ENCODE results near the gene PROCR. TPM values are rescaled to one million over a fixed set of nuclear protein-coding genes. Genes with fewer than 3 reads are reported as not detected.
"Not testable (repeated sequence)": the region's sequence is repeated elsewhere in the genome, so short reads cannot be mapped to it uniquely, and the experiment has no call there.

PROCR gene
- total RNA-seq, 1 experiment from 2014 or later, result 52.0 TPM

GRCh38 chr20:35193031-35193791 lies 21.3 kb downstream of the PROCR start:
- H3K27ac ChIP-seq (ENCODE audit: low read depth, low read length); H3K79me2 ChIP-seq (ENCODE audit: insufficient read depth, low read length); H3K9me2 ChIP-seq (ENCODE audit: insufficient read depth); BruUV-seq (replicated peaks); DNase-seq (ENCODE audit: low read depth, low spot score); H3K36me3 ChIP-seq (ENCODE audit: control insufficient read depth in 1 of 2, insufficient read depth in 2 of 2, low read length in 2 of 2); H3K4me3 ChIP-seq (replicated peaks in 1 of 2; ENCODE audit: low read depth in 1 of 2, low read length in 2 of 2); H3K9ac ChIP-seq (ENCODE audit: low read length); ATAC-seq; POLR2A ChIA-PET; intact Hi-C loops (cut with micrococcal nuclease); H4K20me1 ChIP-seq (ENCODE audit: insufficient read depth); H3K4me2 ChIP-seq (ENCODE audit: low read length); H3K27me3 ChIP-seq (ENCODE audit: insufficient read depth, low read length); RAD21 ChIA-PET (ENCODE audit: low non-redundant PET in 1 of 2, low total read pairs in 2 of 2, uncharacterized antibody in 2 of 2, unreplicated experiment in 2 of 2); CTCF ChIA-PET; H3K4me1 ChIP-seq (ENCODE audit: control insufficient read depth in 1 of 2, insufficient read depth in 2 of 2, low read length in 2 of 2); H2AFZ ChIP-seq (ENCODE audit: low read depth, low read length, poor library complexity, severe bottlenecking): not testable (repeated sequence)
- peaks cover 9 to 13% of the 10 kb centered on the region in 2 experiments; a peak in 3 of 4 replicates for H3K9me3 ChIP-seq (ENCODE audit: control insufficient read depth in 1 of 2, insufficient read depth in 1 of 2, low read depth in 1 of 2, low read length in 2 of 2)

- no peaks in the 10 kb centered on the region for H4K20me1 ChIP-seq (ENCODE audit: insufficient read depth)
- ChIA-PET RAD21 (ENCODE audit: low non-redundant PET in 1 of 2, low total read pairs in 2 of 2, uncharacterized antibody in 2 of 2, unreplicated experiment in 2 of 2) (no interaction called here), CTCF (no interaction called here), POLR2A (no interaction called here)
- DNase-seq (ENCODE audit: low read depth, low spot score), result no peak
- H2AFZ ChIP-seq (ENCODE audit: low read depth, low read length, poor library complexity, severe bottlenecking), result no peak overlapping the region
- no peaks in the 10 kb centered on the region for H3K27me3 ChIP-seq (ENCODE audit: insufficient read depth, low read length)
- H3K4me2 ChIP-seq (ENCODE audit: low read length), result no peak overlapping the region
- H3K27ac ChIP-seq (ENCODE audit: low read depth, low read length), result no peak overlapping the region
- H3K4me1 ChIP-seq (ENCODE audit: control insufficient read depth in 1 of 2, insufficient read depth in 2 of 2, low read length in 2 of 2), result no peaks in the 10 kb centered on the region
- TF ChIP-seq ELF1 (IDR thresholded peaks at IDR 0.05; ENCODE audit: borderline replicate concordance, low read depth) (no peak), CBX3 (IDR thresholded peaks at IDR 0.05; ENCODE audit: low read depth) (peak; percentile 65; the same call in 1 of the 2 replicates)
- H3K9ac ChIP-seq (ENCODE audit: low read length), result no peak overlapping the region
- no TSS peak for BruUV-seq (replicated peaks)
- 0 out of 4 replicates have a peak, but pooled peaks cover 0 to 4% of the 10 kb centered on the region in 2 experiments for H3K36me3 ChIP-seq (ENCODE audit: control insufficient read depth in 1 of 2, insufficient read depth in 2 of 2, low read length in 2 of 2)
- intact Hi-C loops (cut with micrococcal nuclease), result no loop called here
- no peaks in the 10 kb centered on the region for H3K79me2 ChIP-seq (ENCODE audit: insufficient read depth, low read length)
- no peaks in the 10 kb centered on the region for H3K9me2 ChIP-seq (ENCODE audit: insufficient read depth)
- ATAC-seq, result no peak
- H3K9me3 ChIP-seq (ENCODE audit: control insufficient read depth in 1 of 2, insufficient read depth in 1 of 2, low read depth in 1 of 2, low read length in 2 of 2), result peaks cover 12 to 20% of the 10 kb centered on the region in 2 experiments; a peak in 3 of 4 replicates
- no peak overlapping the region for H3K4me3 ChIP-seq (replicated peaks in 1 of 2; ENCODE audit: low read depth in 1 of 2, low read length in 2 of 2)
These were observed 24.4 kb downstream of the PROCR start for GRCh38 chr20:35196313-35196712.
